Lower leg skin (tissue), 3 donors: ENCODE measurements around the gene ZBTB16.

ENCODE experiments used
- CTCF ChIP-seq, 3 donors: fragments of 450-650 bp; IDR thresholded peaks; one replicate each; pipeline ENCODE4 v1.5.1; 2016; ENCODE audit warnings: antibody characterized with exemption in 3 of 3, mild to moderate bottlenecking in 3 of 3, moderate library complexity in 2 of 3
- POLR2A ChIP-seq, 2 donors: fragments of 450-650 bp; IDR thresholded peaks; one replicate each; pipeline ENCODE4 v1.6.1; 2016 to 2017; ENCODE audit warnings: antibody characterized with exemption in 2 of 2, mild to moderate bottlenecking in 1 of 2, moderate library complexity in 1 of 2

GRCh38 chr11:114079511-114080065 is 20.1 kb downstream of the ZBTB16 start:
- no peak for TF ChIP-seq POLR2A (IDR thresholded peaks at IDR 0.05)
- TF ChIP-seq CTCF (IDR thresholded peaks at IDR 0.05) = no peak
